Measurements from ENCODE around the gene PRICKLE2. TPM values are rescaled to one million over a fixed set of nuclear protein-coding genes. Genes with fewer than 3 reads are reported as not detected.

The PRICKLE2 gene
- total RNA-seq, 1 donor from 2014 or later, result 5.1 TPM

GRCh38 chr3:64088408-64089205 is 136.7 kb downstream of the PRICKLE2 start:
- no peak for TF ChIP-seq CTCF (conservative IDR thresholded peaks at IDR 0.05; ENCODE audit: low read depth, low read length)
- no peak overlapping the region for H3K4me3 ChIP-seq (ENCODE audit: low read depth, low read length)
- no peak for DNase-seq (ENCODE audit: low read depth)

- TF ChIP-seq CTCF (conservative IDR thresholded peaks at IDR 0.05; ENCODE audit: low read depth, low read length), result no peak
- DNase-seq (ENCODE audit: low read depth), result no peak
- H3K4me3 ChIP-seq (ENCODE audit: low read depth, low read length), result no peak overlapping the region
These were observed 138.6 kb downstream of the PRICKLE2 start for GRCh38 chr3:64086479-64087252.

- TF ChIP-seq CTCF (conservative IDR thresholded peaks at IDR 0.05; ENCODE audit: low read depth, low read length), result no peak
These were observed 140.6 kb downstream of the PRICKLE2 start for GRCh38 chr3:64084640-64085039.

GRCh38 chr3:64083575-64083974 is 141.7 kb downstream of the PRICKLE2 start:
- no peak for TF ChIP-seq CTCF (conservative IDR thresholded peaks at IDR 0.05; ENCODE audit: low read depth, low read length)
- no peak for DNase-seq (ENCODE audit: low read depth)
- no peak overlapping the region for H3K4me3 ChIP-seq (ENCODE audit: low read depth, low read length)

More at GRCh38 chr3:64084640-64085039, 140.6 kb downstream of the PRICKLE2 start:
- H3K4me3 ChIP-seq (ENCODE audit: low read depth, low read length), result no peak overlapping the region
- peak; percentile 99 for DNase-seq (ENCODE audit: low read depth)

- no peak for DNase-seq (ENCODE audit: low read depth)
- TF ChIP-seq CTCF (conservative IDR thresholded peaks at IDR 0.05; ENCODE audit: low read depth, low read length), result no peak
These were observed 142.2 kb downstream of the PRICKLE2 start for GRCh38 chr3:64082961-64083541.

GRCh38 chr3:64082411-64082810 is 142.9 kb downstream of the PRICKLE2 start:
- DNase-seq (ENCODE audit: low read depth), result no peak
- TF ChIP-seq CTCF (conservative IDR thresholded peaks at IDR 0.05; ENCODE audit: low read depth, low read length), result no peak
- H3K4me3 ChIP-seq (ENCODE audit: low read depth, low read length), result no peak overlapping the region

More at GRCh38 chr3:64082961-64083541, 142.2 kb downstream of the PRICKLE2 start:
- H3K4me3 ChIP-seq (ENCODE audit: low read depth, low read length), result no peak overlapping the region

Data from epithelial cell of proximal tubule (primary cell).